ENCODE results near the gene MYO3B. TPM values are rescaled to one million over a fixed set of nuclear protein-coding genes. Genes with fewer than 3 reads are reported as not detected.

Gene MYO3B
- polyA plus RNA-seq, 1 of the 3 experiments (the other 2 are of a cell fraction) = not detected

- no peak overlapping the region for H2AFZ ChIP-seq (ENCODE audit: low read depth)
- H3F3A ChIP-seq (replicated peaks; ENCODE audit: insufficient read depth) = no peaks in the 10 kb centered on the region
- ChIA-PET CTCF (interaction anchor here (2.8 kb wide), 1 partner anchor 18 kb away, joined by 9 read pairs; no protein-coding TSS in a partner anchor), POLR2A (no interaction called here)
- no peaks in the 10 kb centered on the region for H3K27me3 ChIP-seq (ENCODE audit: insufficient read depth)
- H4K20me1 ChIP-seq (ENCODE audit: insufficient read depth) = no peaks in the 10 kb centered on the region
- H3K9ac ChIP-seq = no peak overlapping the region
- no peaks in the 10 kb centered on the region for H3K79me2 ChIP-seq (ENCODE audit: insufficient read depth)
- no peaks in the 10 kb centered on the region for H3K36me3 ChIP-seq (replicated peaks in 1 of 2; ENCODE audit: control insufficient read depth in 1 of 2, insufficient read depth in 2 of 2, low read length in 1 of 2)
- no peaks in the 10 kb centered on the region for H3K9me3 ChIP-seq
- no peak overlapping the region for H3K27ac ChIP-seq (ENCODE audit: low read depth in 2 of 2, low read length in 1 of 2)
- peaks cover 0 to 5% of the 10 kb centered on the region in 2 experiments; a peak in 2 of 4 replicates for H3K4me1 ChIP-seq (ENCODE audit: control insufficient read depth in 1 of 2, insufficient read depth in 2 of 2, low read depth in 1 of 2, low read length in 1 of 2)
- H3K4me3 ChIP-seq (ENCODE audit: low read depth in 2 of 2, low read length in 1 of 2) = no peak overlapping the region
- H3K4me2 ChIP-seq = no peak overlapping the region
- DNase-seq = no peak
- TF ChIP-seq MEF2A (IDR thresholded peaks at IDR 0.05; ENCODE audit: borderline replicate concordance, low read depth) (no peak), NFIC (IDR thresholded peaks at IDR 0.05; ENCODE audit: borderline replicate concordance) (no peak), PBX3 (IDR thresholded peaks at IDR 0.05) (no peak), SIN3A (IDR thresholded peaks at IDR 0.05; ENCODE audit: borderline replicate concordance, low read depth, low read length) (no peak), EZH2phosphoT487 (IDR thresholded peaks at IDR 0.05; ENCODE audit: borderline replicate concordance, low read depth) (no peak), CHD2 (IDR thresholded peaks at IDR 0.05; ENCODE audit: low read length, partially characterized antibody) (no peak), RCOR1 (IDR thresholded peaks at IDR 0.05; ENCODE audit: low read length) (no peak), REST (IDR thresholded peaks at IDR 0.05; ENCODE audit: low read depth, low read length) (no peak), ZBTB33 (IDR thresholded peaks at IDR 0.05; ENCODE audit: borderline replicate concordance, low read depth) (no peak), MAX (IDR thresholded peaks at IDR 0.05; ENCODE audit: low read depth) (no peak), GATA2 (CRISPR knock-in tag; IDR thresholded peaks at IDR 0.05) (no peak), TEAD4 (IDR thresholded peaks at IDR 0.05; ENCODE audit: borderline replicate concordance, insufficient read depth) (no peak)
- WGBS (ENCODE audit: low lambda C conversion rate) = 91% methylated on average over 4 of the region's 4 CpGs
- H3K9me2 ChIP-seq = no peaks in the 10 kb centered on the region
These were observed 39.9 kb downstream of the MYO3B start for GRCh38 chr2:170217778-170218251.

All from SK-N-SH (cell line).